Endothelial cell of umbilical vein (primary cell): ENCODE data around the gene ANXA2R.

Source experiments
- EZH2 ChIP-seq: IDR thresholded peaks from 2 replicates; pipeline ENCODE4 v1.6.1; 2012; ENCODE audit warnings: borderline replicate concordance, low read depth, mild to moderate bottlenecking, moderate library complexity, low read length, inconsistent platforms; ENCODE audit not compliant: severe bottlenecking
- POLR2AphosphoS5 ChIP-seq: IDR thresholded peaks from 2 replicates; pipeline ENCODE4 v1.6.1; 2012; ENCODE audit warnings: low read depth, mild to moderate bottlenecking, control low read depth, low read length, moderate library complexity; ENCODE audit not compliant: insufficient read depth
- TF ChIP-seq, protein P1 (sequence below), 2 donors: IDR thresholded peaks; 1 replicate in 1 of 2; 2 replicates in 1 of 2; pipeline ENCODE4 v1.5.1; 2011; ENCODE audit warnings: low read length in 2 of 2, mild to moderate bottlenecking in 2 of 2, moderate library complexity in 2 of 2, control low read depth in 1 of 2, inconsistent platforms in 1 of 2, low read depth in 1 of 2; ENCODE audit not compliant: insufficient read depth in 1 of 2; ENCODE audit errors: extremely low read depth in 1 of 2
- TF ChIP-seq, protein P2 (sequence below): IDR thresholded peaks from 2 replicates; pipeline ENCODE4 v1.6.1; 2011; ENCODE audit not compliant: insufficient read depth, insufficient read length

DNA sequence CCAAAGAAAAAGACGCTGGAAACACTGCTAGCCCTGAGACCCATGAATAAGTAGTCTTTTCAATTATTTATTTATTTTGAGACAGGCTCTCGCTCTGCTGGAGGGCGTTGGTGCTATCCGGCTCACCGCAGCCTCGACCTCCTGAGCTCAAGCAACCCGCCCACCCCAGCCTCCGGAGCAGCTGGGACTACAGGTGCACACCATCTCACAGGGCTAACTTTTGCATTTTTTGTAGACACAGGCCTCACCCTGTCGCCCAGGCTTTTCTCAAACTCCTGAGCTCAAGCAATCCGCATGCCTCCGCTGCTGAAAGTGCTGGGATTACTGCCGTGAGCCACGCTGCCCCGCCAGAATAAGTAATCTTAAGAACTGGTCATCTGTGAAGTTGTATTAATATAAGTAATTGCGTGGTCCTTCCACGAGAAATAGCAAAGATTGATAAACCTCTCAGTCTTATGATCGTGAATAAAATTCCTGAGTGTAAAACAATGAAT lies 1.6 kb downstream of the ANXA2R start:
- TF ChIP-seq, protein P1, sequence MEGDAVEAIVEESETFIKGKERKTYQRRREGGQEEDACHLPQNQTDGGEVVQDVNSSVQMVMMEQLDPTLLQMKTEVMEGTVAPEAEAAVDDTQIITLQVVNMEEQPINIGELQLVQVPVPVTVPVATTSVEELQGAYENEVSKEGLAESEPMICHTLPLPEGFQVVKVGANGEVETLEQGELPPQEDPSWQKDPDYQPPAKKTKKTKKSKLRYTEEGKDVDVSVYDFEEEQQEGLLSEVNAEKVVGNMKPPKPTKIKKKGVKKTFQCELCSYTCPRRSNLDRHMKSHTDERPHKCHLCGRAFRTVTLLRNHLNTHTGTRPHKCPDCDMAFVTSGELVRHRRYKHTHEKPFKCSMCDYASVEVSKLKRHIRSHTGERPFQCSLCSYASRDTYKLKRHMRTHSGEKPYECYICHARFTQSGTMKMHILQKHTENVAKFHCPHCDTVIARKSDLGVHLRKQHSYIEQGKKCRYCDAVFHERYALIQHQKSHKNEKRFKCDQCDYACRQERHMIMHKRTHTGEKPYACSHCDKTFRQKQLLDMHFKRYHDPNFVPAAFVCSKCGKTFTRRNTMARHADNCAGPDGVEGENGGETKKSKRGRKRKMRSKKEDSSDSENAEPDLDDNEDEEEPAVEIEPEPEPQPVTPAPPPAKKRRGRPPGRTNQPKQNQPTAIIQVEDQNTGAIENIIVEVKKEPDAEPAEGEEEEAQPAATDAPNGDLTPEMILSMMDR (IDR thresholded peaks at IDR 0.05; ENCODE audit: extremely low read depth in 1 of 2, insufficient read depth in 1 of 2, low read depth in 1 of 2, low read length in 2 of 2), result no peak
- TF ChIP-seq POLR2AphosphoS5 (no peak), EZH2 (no peak)
- TF ChIP-seq, protein P2, sequence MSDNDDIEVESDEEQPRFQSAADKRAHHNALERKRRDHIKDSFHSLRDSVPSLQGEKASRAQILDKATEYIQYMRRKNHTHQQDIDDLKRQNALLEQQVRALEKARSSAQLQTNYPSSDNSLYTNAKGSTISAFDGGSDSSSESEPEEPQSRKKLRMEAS, result no peak
